ENCODE data around the gene NAB2.

NAB2 gene

DNA sequence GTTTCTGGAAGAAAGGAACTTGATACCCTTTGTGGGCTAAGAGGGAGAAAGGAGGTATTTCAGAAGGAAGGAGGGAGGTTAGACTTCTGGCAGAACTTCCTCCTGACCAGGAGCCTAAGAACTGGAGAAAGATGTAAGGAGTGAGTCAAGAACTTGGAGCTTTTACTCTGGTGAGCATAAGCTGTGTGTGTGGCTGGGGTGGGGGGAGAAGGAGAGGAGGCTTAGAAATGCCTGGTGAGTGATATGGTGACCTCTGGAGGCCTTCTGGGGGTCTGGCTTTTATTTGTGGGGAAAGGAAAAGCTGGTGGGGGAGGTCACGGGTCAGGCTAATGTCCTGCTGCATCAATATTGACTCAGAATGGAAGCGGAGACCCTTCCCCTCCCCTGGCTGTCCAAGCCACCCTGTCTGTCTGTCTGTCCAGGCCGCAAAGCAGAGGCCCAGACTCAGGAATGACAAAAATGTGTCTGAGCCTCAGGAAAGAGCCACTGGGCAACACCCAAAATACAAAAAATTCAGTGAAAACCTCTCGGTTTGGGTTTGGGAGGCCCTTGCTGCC lies 44.2 kb downstream of the NAB2 start:
- DNase-seq (ENCODE audit: low read depth in 2 of 2), result no peak

DNA sequence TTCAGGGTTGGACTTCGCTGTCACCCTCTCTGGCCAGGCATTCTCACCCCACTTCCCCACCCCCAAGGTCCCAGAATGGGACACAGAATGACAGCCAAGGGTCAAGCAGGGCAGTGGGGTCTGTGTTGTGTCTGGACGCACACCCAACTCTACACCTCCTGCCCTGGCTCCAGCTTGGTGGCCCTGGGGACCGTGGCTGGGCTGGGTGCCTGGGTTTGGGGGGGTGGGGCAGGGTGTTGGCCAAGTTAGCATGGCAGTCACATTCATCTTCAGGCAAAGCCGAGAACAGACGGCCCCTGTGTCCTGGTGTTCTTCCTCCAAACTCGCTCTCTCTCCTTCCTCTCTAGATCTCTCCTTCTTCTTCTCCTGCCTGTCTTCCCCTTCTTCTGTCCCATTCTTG lies 45.0 kb downstream of the NAB2 start:
- no peak for DNase-seq (ENCODE audit: low read depth in 2 of 2)

DNA sequence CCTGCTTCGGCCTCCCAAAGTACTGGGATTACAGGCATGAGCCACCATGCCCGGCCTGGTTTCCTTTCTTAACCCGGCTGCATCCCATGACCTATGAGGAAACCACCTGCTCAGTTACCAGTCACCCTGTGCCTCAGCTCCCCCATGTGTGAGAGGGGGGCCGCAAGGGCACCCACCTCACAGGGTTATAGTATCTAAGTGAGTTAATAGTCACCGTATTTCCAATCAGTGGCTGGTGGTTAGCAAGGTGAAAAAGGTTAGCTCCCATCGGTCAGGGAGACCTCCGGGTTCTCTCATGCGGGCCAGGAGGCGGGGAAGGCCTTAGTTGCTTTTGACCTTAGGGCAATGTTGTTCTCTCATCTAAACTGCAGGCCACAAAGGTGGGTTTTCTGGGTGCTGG lies 46.0 kb downstream of the NAB2 start:
- no peak for DNase-seq (ENCODE audit: low read depth in 2 of 2)

DNA sequence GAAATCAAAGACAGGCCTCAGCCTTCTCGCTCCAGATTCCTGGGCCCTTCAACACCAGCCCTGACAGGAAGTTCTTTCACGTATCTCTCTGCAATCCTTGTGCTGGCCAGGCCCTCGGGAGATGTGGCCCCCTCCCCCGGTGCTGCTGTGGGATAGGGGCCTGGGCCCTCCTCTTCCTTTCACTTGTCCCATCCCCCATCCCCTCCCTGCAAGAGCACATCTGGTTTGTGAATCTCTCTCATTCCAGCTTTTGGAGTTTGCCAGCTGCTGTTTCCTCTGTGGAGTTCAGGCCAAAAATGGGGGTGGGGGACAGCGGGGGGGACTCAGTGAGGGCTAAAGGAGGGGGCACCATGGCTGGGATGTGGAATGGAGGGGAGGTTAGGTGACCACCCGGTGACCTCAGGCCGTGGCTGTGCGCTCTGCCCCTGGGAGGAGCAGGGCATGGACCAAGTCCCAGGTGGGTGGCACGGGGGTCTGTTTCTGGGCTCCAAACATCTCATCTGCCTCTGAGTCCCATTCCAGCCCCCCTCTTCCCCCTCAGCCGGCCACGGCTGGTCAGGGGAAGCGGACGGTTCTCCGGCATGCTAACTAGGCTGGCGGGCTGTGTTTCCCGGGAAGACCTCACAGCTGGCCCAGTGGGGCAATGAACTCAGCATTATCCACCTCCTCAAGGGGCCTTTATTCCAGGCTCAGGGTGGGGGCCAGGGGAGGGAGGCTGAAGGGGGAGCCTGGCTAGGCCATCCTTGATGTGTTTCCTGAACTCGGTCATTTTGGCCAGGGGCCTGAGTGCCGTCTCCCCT lies 46.8 kb downstream of the NAB2 start:
- DNase-seq (ENCODE audit: low read depth in 2 of 2), result no peak

DNA sequence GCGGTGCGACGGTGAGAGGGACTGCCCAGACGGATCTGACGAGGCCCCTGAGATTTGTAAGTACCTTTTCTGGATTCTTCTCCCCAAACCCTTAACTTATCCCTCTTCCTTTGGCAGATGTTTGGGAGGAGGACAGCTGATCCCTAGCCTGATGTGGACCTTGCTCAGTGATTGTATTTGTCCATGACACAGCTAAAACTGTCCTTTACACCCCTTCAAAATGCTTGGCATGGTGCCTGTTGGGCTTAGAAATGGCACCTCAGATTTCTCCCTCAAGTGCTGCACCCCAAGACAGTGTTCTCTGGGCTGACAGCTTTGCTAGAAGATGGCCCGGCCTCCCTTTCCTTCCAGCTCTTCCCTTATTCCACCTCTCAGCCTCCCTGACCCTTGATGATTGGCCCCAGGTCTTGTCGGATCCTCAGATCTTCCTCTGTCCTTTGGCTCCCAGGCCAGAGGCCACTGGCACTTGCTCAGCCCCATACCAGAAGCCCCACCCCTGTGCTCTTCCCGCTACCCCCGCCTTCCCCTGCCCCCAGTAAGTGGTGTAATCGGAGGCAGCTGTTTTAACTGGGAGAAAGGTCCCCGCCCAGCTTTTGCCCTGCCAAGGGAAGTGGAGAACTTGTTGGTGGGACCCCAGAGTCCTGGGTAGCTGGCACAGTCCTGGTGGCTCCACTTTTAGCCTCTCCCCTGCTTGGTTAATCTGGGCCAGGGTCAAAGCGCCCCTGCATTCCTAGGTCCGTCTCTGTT lies 49.8 kb downstream of the NAB2 start:
- DNase-seq (ENCODE audit: low read depth in 2 of 2), result no peak

DNA sequence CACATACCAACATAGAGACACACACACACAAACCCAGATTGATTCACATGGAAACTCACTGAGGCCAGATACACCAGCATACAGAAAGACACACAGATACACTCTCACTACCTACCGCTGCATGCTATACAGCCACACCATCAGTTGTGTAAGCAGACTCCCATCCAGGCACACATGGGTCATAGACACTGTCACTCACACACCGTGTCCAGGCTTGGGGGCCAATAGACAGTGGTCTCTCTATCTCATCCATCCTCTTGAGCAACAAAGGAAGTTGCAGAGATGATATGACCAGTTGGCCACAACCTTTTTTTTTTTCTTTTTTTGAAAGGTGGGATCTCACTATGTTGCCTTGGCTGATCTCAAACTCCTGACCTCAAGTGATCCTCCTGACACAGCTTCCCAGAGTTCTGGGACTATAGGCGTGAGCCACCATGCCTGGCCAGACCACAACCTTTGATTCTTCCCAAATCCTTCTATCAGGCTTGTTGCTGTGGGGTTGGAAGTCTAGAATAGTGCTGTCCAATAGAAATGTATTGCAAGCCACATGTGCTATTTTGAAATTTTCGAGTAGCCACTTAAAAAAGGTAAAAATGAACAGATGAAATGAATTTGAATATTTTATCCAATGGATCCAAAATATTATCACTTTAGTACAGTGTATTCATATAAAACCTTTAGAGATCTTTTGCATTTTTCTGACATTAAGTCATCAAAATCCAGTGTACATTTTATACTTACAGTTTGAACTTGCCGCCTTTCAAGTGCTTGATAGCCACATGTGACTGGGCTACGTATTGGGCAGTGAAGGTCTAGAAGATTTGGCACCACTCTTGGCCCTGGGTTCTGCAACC lies 51.1 kb downstream of the NAB2 start:
- no peak for DNase-seq (ENCODE audit: low read depth in 2 of 2)

DNA sequence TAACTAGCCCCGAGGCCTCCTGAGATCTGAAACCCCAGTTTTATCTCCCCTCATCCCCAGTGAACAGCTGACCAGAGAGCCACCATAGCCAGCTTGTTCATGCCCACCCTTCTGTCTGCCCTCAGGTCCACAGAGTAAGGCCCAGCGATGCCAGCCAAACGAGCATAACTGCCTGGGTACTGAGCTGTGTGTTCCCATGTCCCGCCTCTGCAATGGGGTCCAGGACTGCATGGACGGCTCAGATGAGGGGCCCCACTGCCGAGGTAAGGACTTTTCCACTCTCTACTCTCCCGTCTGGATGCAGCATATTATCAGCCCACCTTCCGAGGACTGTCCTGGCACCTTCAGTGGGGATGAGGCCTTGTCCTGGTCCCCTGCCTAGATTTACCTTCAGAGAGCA lies 52.3 kb downstream of the NAB2 start:
- no peak for DNase-seq (ENCODE audit: low read depth in 2 of 2)

DNA sequence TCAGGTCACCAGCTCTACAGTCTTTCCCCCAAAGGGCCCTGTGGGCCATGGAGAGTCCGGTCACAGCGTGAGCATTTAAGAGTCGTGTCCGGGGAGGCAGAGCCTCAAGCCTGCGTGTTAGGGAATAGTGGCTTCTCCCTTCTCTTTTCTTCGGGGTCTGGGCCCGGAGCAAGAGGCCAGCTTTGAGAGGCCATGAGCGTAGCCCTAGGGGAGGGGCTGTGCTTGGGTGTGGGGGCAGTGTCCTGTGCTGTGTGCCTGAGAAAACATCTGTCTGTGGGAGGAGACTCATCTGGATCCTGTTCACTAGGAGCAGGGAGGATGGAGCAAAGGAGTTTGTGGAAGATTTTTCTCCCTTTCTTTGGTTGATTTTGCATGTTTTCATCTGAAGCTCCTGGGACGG lies 53.2 kb downstream of the NAB2 start:
- no peak for DNase-seq (ENCODE audit: low read depth in 2 of 2)

DNA sequence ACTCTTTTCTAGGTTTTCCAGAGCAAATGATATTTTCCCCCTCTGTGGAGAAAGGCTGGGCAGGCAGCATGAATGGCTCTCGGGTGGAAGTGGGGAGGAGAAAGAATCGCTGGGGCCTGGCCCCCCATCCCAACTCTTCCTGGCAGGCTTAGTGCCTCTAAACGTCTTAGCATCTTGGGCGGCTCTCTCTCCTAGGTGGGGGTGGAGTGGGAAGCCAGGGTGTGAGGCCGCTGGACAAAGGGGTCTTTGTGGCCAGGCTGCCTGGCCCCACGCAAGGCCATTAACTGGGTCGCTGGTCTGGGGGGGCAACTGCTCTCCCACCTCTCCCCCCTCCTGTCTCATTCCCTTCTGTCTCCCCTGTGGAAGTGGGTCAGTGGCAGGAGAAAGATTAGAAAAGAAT lies 53.8 kb downstream of the NAB2 start:
- DNase-seq (ENCODE audit: low read depth in 2 of 2), result no peak

DNA sequence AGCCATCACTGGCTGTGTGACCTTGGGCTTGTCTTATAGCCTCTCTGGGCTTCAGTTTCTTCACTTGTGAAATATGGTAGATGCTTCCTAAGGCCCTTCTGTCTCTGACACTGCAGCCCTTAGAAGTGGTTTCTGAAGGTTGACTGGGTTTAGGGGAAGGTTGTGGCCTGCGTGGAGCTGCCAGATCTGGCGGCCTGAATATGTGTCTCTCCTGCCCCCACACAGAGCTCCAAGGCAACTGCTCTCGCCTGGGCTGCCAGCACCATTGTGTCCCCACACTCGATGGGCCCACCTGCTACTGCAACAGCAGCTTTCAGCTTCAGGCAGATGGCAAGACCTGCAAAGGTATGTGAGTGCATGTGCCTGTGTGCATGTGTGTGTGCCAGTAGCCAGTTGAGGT lies 54.5 kb downstream of the NAB2 start:
- DNase-seq (ENCODE audit: low read depth in 2 of 2), result no peak

All from activated CD8-positive, alpha-beta memory T cell treated with anti-CD3 and anti-CD28 coated beads for 4 hours (primary cell).